ENCODE measurements around the gene OR51V1.
"Not testable (repeated sequence)": the region's sequence is repeated elsewhere in the genome, so short reads cannot be mapped to it uniquely, and the experiment has no call there.

Gene OR51V1, protein sequence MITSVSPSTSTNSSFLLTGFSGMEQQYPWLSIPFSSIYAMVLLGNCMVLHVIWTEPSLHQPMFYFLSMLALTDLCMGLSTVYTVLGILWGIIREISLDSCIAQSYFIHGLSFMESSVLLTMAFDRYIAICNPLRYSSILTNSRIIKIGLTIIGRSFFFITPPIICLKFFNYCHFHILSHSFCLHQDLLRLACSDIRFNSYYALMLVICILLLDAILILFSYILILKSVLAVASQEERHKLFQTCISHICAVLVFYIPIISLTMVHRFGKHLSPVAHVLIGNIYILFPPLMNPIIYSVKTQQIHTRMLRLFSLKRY

DNA sequence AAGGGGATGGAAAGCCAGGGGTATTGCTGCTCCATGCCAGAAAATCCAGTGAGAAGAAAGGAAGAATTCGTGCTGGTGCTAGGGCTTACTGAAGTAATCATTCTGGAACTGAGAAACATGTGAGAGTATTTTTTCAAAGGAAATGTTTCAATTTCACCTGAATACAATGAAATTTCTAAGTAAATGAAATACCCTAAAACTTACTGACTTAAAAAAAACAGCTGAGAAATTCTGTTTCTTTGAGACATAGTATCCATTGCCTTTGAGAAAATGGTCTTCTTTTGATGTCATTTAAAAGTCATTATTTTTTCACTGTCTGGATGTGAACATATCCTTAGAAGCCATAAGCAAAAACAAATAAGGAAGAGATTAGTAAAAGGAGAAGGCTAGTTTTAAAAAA lies at the start of gene OR51V1:
Gene OR51V1 (minus strand): TSS at position 101 of the 400 bp plus-strand sequence. CDS start 0 bp downstream, at position 101.
- no peak for DNase-seq (ENCODE audit: low read depth, low spot score)
- TF ChIP-seq, protein P1, sequence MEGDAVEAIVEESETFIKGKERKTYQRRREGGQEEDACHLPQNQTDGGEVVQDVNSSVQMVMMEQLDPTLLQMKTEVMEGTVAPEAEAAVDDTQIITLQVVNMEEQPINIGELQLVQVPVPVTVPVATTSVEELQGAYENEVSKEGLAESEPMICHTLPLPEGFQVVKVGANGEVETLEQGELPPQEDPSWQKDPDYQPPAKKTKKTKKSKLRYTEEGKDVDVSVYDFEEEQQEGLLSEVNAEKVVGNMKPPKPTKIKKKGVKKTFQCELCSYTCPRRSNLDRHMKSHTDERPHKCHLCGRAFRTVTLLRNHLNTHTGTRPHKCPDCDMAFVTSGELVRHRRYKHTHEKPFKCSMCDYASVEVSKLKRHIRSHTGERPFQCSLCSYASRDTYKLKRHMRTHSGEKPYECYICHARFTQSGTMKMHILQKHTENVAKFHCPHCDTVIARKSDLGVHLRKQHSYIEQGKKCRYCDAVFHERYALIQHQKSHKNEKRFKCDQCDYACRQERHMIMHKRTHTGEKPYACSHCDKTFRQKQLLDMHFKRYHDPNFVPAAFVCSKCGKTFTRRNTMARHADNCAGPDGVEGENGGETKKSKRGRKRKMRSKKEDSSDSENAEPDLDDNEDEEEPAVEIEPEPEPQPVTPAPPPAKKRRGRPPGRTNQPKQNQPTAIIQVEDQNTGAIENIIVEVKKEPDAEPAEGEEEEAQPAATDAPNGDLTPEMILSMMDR (IDR thresholded peaks at IDR 0.05; ENCODE audit: low read depth, low read length) = no peak
- no peak within 1 kb of the TSS for H3K4me3 ChIP-seq (ENCODE audit: low read depth, low read length)
- in situ Hi-C loops (cut with HindIII; ENCODE audit: low sequenced_read_pairs) = no loop called here

- DNase-seq (ENCODE audit: low read depth, low spot score); in situ Hi-C loops (cut with HindIII; ENCODE audit: low sequenced_read_pairs): not testable (repeated sequence)
These were observed 49.4 kb upstream of the OR51V1 start, which contains the start of gene HBG1 for GRCh38 chr11:5249807-5250396. HBG1 (minus strand) TSS chr11:5249857; CDS start chr11:5249804, 53 bp downstream.

DNA sequence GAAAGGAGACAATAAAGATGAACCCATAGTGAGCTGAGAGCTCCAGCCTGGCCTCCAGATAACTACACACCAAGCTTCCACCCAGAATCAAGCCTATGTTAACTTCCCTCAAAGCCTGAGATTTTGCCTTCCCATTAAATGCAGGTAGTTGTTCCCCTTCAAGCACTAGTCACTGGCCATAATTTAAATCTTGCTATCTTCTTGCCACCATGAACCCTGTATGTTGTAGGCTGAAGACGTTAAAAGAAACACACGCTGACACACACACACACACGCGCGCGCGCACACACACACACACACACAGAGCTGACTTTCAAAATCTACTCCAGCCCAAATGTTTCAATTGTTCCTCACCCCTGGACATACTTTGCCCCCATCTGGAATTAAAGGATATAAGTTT lies 48.0 kb upstream of the OR51V1 start:
- in situ Hi-C loops (cut with HindIII; ENCODE audit: low sequenced_read_pairs); H3K4me3 ChIP-seq (ENCODE audit: low read depth, low read length); DNase-seq (ENCODE audit: low read depth, low spot score): not testable (repeated sequence)

More at GRCh38 chr11:5249807-5250396, 49.4 kb upstream of the OR51V1 start, which contains the start of gene HBG1:
- not testable (repeated sequence) for H3K4me3 ChIP-seq (ENCODE audit: low read depth, low read length)

DNA sequence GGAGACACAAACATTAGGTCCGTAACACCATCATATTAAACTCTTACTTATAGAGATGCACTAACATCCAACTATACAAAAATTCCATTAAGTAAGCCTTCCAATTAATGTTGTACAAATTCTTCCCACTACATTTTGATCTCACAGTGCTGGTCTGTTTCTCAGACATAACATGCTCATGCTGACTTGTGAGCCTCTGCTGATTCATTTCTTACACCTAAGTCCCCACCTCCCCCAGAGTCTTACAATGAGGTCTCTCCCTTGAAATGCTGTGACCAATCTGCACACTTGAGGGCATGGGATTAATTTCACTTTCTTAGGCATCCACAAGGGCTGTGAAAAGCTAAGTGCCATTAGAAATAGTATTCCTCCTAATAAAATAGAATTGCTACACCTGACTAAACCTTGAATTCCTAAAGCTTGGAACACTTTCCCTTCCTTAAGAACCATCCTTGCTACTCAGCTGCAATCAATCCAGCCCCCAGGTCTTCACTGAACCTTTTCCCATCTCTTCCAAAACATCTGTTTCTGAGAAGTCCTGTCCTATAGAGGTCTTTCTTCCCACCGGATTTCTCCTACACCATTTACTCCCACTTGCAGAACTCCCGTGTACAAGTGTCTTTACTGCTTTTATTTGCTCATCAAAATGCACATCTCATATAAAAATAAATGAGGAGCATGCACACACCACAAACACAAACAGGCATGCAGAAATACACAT lies 47.1 kb upstream of the OR51V1 start:
- no peak overlapping the region for H3K4me3 ChIP-seq (ENCODE audit: low read depth, low read length)
- no peak for DNase-seq (ENCODE audit: low read depth, low spot score)
- TF ChIP-seq, protein P1 (IDR thresholded peaks at IDR 0.05; ENCODE audit: low read depth, low read length) = no peak
- in situ Hi-C loops (cut with HindIII; ENCODE audit: low sequenced_read_pairs) = no loop called here

DNA sequence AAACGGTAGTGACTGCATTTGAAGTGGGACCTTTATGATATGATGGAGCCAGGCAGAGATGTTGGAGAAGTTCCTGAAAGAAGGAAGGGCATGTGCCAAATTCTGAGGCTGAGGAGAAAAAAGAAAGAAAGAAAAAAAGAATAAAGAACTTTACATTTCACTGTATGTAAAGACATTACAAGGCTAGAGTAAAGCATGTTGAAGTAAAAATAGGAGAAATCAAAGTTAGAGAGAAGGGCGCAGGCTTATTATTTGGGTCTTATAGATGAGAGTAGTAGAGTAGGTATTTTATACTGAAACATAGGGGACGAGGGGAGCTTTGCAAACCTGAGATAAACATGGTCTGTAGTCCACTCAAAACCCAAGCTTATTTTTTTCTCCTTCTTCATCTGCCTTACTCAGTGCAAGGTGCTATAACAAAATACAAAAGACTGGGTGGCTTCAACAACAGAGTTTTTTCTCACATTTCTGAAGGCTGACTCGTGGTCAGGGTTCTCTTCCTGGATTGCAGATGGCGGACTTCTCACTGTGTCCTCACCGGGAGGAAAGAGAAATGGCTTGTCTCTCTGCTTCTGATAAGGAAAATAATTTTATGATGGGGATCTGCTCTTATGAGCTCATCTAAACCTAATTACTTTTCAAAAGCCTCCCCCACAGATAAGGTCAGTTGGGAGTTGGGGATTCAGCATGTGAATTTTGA lies 46.4 kb upstream of the OR51V1 start:
- no peak for DNase-seq (ENCODE audit: low read depth, low spot score)
- TF ChIP-seq, protein P1 (IDR thresholded peaks at IDR 0.05; ENCODE audit: low read depth, low read length) = no peak
- H3K4me3 ChIP-seq (ENCODE audit: low read depth, low read length) = no peak overlapping the region
- in situ Hi-C loops (cut with HindIII; ENCODE audit: low sequenced_read_pairs) = no loop called here

- in situ Hi-C loops (cut with HindIII; ENCODE audit: low sequenced_read_pairs) = no loop called here
- TF ChIP-seq, protein P1 (IDR thresholded peaks at IDR 0.05; ENCODE audit: low read depth, low read length) = no peak
- no peak for DNase-seq (ENCODE audit: low read depth, low spot score)
- no peak overlapping the region for H3K4me3 ChIP-seq (ENCODE audit: low read depth, low read length)
These were observed 44.7 kb upstream of the OR51V1 start for GRCh38 chr11:5245155-5245554.

GRCh38 chr11:5243816-5244180 lies 43.3 kb upstream of the OR51V1 start:
- no peak overlapping the region for H3K4me3 ChIP-seq (ENCODE audit: low read depth, low read length)
- no peak for DNase-seq (ENCODE audit: low read depth, low spot score)
- in situ Hi-C loops (cut with HindIII; ENCODE audit: low sequenced_read_pairs) = no loop called here
- TF ChIP-seq, protein P1 (IDR thresholded peaks at IDR 0.05; ENCODE audit: low read depth, low read length) = no peak
